Measurements from ENCODE around the gene CYP39A1.

DNA sequence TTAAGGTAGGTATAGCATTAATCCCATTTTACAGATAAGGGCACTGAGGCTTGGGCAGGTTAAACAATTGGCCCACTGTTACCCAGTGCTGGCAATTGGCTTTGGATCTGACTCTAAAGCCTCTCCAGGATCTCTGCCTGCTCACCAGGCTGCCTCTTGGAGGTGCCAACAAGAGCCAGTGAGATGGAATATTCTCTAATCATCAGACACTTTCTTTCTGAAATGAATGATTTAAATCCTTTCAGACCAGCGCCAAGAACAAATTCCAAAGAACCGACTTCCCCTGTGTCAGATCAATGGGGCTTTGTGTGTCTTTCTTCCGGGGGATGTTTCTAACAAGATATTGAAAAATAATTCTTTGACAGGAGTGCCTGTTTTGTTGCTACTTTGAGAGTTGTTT lies 23.6 kb downstream of the CYP39A1 start:
- TF ChIP-seq, protein P1, sequence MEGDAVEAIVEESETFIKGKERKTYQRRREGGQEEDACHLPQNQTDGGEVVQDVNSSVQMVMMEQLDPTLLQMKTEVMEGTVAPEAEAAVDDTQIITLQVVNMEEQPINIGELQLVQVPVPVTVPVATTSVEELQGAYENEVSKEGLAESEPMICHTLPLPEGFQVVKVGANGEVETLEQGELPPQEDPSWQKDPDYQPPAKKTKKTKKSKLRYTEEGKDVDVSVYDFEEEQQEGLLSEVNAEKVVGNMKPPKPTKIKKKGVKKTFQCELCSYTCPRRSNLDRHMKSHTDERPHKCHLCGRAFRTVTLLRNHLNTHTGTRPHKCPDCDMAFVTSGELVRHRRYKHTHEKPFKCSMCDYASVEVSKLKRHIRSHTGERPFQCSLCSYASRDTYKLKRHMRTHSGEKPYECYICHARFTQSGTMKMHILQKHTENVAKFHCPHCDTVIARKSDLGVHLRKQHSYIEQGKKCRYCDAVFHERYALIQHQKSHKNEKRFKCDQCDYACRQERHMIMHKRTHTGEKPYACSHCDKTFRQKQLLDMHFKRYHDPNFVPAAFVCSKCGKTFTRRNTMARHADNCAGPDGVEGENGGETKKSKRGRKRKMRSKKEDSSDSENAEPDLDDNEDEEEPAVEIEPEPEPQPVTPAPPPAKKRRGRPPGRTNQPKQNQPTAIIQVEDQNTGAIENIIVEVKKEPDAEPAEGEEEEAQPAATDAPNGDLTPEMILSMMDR (IDR thresholded peaks at IDR 0.05), result no peak
- TF ChIP-seq POLR2A (IDR thresholded peaks at IDR 0.05) (no peak), EP300 (IDR thresholded peaks at IDR 0.05) (no peak), POLR2AphosphoS5 (IDR thresholded peaks at IDR 0.05) (no peak)

All from stomach (tissue), 4 donors.